ENCODE results near the gene LSM7. TPM values are rescaled to one million over a fixed set of nuclear protein-coding genes. Genes with fewer than 3 reads are reported as not detected.

The LSM7 gene
- total and polyA plus RNA-seq, 2 experiments from 2014 or later: 299 to 409 TPM

GRCh38 chr19:2338751-2339643 lies 10.6 kb upstream of the LSM7 start:
- no peak for DNase-seq (ENCODE audit: low spot score)
- Histone ChIP-seq H3K27me3 (ENCODE audit: insufficient read depth) (no peaks in the 10 kb centered on the region), H3K4me3 (no peak overlapping the region), H3F3A (replicated peaks; ENCODE audit: low read depth) (peaks cover 24% of the 10 kb centered on the region), H3K4me1 (ENCODE audit: insufficient read depth) (no peaks in the 10 kb centered on the region), H4K20me1 (replicated peaks; ENCODE audit: insufficient read depth) (peaks cover 9% of the 10 kb centered on the region), H3K79me2 (replicated peaks; ENCODE audit: insufficient read depth) (peaks cover 18% of the 10 kb centered on the region), H3K9me2 (ENCODE audit: insufficient read depth) (no peaks in the 10 kb centered on the region; the same call in 1 of the 2 replicates), H3K4me2 (no peak overlapping the region), H2AFZ (no peak overlapping the region), H3K27ac (ENCODE audit: low read depth) (no peak overlapping the region), H3K36me3 (ENCODE audit: insufficient read depth) (no peaks in the 10 kb centered on the region)
- peaks cover 13% of the 10 kb centered on the region for H3K9me3 Mint-ChIP-seq
- no peak for ATAC-seq
- peaks cover 8% of the 10 kb centered on the region; the same call in 2 of the 3 replicates for H3K4me1 Mint-ChIP-seq
- H3K4me3 Mint-ChIP-seq: no peak overlapping the region
- peaks cover 8% of the 10 kb centered on the region for H3K27me3 Mint-ChIP-seq (ENCODE audit: insufficient read depth, low read depth, poor library complexity)
- H3K36me3 Mint-ChIP-seq (ENCODE audit: low read depth): peaks cover 28% of the 10 kb centered on the region
- H3K27ac Mint-ChIP-seq: no peak overlapping the region
- no peak for TF ChIP-seq REST (IDR thresholded peaks at IDR 0.05; ENCODE audit: unreplicated experiment)
- no peak for TF ChIP-seq ZNF462 (CRISPR knock-in tag; IDR thresholded peaks at IDR 0.05)
- no peak for TF ChIP-seq ZNF331 (CRISPR knock-in tag; IDR thresholded peaks at IDR 0.05; ENCODE audit: low read depth)
- no peak for TF ChIP-seq STAT1 (IDR thresholded peaks at IDR 0.05; ENCODE audit: unreplicated experiment)

Data from GM23338 (cell line).